Islet precursor cell (in vitro differentiated cells): Measurements from ENCODE around the gene TNFAIP2.

Experiments
- DNase-seq: peaks from one replicate; pipeline ENCODE4 v3.0.0-alpha.2; 2018

Gene TNFAIP2

GRCh38 chr14:103123634-103124500 is 606 bp downstream of the TNFAIP2 start:
- DNase-seq: peak; percentile 76

DNA sequence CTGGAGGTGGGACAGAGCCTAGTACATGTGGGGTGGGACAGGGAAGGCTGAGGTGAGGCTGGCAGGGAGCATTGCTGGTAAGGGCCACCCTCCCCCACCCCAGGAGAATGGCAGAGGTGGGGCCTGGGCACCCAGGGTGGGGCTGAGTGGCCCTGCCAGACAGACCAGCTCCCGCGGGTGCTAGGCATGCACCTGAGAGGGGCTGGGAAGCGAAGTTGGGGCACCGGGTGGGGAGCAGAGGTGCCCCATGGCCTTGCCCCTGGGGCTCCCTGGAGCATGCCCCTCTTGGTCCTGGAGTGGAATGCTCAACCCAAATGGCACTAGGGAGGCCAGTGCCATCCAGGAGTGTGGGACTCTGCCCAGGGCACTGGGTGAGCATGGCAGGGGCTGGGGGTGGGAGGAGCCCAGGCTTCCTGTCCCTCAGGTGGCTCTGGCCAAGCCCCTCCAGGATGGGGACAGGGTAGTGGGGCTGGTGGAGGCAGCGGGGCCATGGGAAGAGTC is 1.3 kb downstream of the TNFAIP2 start:
- DNase-seq: no peak

- no peak for DNase-seq
These were observed 2.1 kb downstream of the TNFAIP2 start for GRCh38 chr14:103125098-103126070.

- DNase-seq: no peak
These were observed 3.0 kb downstream of the TNFAIP2 start for GRCh38 chr14:103126088-103126872.

GRCh38 chr14:103126873-103127304 is 3.6 kb downstream of the TNFAIP2 start:
- DNase-seq: peak; percentile 91

GRCh38 chr14:103127356-103127755 is 4.1 kb downstream of the TNFAIP2 start:
- DNase-seq: no peak

DNA sequence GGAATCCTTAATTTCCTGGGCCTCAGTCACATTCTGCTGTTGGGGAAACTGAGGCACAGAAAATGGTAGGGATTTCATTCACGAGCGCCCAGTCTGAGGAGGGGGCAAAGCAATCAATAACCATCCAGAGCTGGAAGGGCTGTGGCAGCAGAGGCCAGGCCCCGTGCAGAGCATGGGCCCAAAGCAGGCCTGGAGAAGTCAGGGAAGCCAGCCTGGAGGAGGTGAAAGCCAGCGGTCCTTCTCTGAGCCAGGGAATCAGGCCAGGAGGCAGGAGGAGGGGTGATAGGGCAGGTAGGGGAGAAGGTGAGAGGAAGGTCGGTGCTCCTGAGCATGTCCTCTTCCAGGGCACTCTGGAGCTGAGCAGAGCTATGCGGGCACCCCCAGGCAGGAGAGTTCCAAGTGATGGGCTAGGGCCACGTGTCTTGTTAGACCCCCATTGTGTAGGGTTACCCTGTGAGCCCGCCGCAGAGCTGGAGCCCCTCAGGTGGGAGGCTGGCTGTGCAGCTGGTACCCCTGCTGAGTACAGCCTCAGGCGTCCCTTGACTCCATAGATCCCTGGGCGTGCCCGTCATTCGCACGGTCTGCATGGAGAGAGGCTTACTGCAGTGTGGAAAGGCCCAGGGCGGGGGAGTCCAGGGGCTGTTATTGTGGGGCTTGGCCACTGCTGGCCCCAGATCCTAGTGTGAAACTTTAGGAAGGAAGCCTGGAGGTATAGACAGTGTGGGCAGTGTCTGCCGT is 4.8 kb downstream of the TNFAIP2 start:
- no peak for DNase-seq

GRCh38 chr14:103128631-103129300 is 5.5 kb downstream of the TNFAIP2 start:
- no peak for DNase-seq

DNA sequence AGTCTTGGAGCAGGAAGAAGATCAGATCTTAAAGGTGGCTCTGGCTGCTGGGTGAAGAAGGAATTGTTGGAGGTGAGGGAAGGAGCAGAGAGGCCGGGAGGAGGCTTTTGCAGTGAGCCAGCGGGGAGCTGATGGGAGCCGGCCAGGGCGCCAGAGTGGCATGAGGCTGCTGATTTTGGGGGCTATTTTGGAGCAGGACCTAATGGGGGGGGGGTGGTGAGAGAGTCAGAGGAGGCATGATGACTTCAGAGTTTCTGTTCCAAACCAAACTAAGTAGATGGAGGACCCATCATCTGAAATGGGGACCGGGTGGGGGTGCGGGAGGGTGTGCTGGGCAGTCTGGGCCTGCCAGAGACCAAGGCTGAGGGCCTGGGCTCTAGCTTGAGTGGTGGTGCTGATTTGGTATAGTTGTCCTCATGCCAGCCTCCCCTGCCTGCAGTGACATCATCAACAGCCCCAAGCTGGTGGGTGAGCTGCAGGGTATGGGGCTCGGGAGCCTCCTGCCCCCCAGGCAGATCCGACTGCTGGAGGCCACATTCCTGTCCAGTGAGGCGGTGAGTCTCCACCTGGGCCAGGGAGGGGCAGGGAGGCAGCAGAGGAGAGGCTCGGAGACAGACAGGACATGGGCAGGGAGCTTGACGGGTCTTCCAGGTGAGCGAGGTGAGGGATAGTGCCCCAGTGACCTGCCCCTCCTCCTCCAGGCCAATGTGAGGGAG is 6.2 kb downstream of the TNFAIP2 start:
- DNase-seq: peak; percentile 80

GRCh38 chr14:103130017-103130764 is 6.9 kb downstream of the TNFAIP2 start:
- no peak for DNase-seq

DNA sequence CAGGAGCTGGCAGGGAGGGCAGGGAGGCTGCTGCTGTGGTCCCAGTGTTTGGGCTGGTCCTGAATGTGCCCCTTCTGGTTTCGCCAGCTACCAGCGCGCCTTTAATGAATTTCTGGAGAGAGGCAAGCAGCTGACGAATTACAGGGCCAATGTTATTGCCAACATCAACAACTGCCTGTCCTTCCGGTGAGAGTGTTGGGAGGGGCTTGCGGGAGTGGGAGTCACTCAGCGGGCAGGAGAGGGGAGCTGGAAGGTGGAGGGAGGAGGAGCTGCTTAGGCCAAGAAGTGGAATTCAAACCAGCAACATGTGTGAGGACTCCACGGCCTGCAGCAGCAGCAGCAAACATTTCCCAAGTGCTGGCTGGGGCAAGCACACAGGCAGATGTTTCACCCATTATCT is 7.7 kb downstream of the TNFAIP2 start:
- DNase-seq: no peak

DNA sequence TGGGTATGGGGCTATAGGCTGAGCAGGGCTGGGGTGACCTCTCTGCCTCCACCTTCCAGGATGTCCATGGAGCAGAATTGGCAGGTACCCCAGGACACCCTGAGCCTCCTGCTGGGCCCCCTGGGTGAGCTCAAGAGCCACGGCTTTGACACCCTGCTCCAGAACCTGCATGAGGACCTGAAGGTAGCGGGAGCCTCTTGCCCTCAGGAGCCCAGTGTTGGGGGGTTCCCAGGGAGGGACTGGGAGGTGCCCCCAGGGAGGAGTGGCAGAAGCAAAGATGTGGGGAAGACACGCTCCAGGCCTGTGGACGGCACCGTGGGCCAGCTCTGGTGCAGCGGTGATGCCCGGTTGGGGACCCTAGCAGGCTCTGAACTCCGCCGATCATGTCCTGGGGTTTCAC is 8.3 kb downstream of the TNFAIP2 start:
- no peak for DNase-seq

- no peak for DNase-seq
These were observed 9.3 kb downstream of the TNFAIP2 start for GRCh38 chr14:103132381-103133209.

GRCh38 chr14:103133210-103134140 is 10.2 kb downstream of the TNFAIP2 start:
- no peak for DNase-seq

- DNase-seq: no peak
These were observed 11.1 kb downstream of the TNFAIP2 start for GRCh38 chr14:103134405-103134804.

DNA sequence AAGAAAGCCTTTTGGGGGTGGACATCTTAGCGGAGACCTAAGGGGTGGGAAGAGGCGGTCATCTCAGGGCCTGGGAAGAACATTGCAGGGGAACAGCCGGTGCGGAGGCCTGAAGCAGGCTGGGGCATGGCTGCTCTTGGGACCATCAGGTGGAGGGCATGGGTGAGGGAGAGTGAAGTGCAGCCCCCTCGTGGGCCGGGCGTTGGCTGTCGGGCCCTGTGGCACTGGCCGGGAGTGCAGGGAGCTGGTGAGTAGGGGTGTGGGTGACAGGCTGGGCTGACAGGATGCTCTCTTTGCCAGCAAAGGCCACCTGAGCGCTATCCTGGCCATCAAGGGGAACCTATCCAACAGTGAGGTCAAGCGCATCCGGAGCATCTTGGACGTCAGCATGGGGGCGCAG is 11.7 kb downstream of the TNFAIP2 start:
- no peak for DNase-seq
